ENCODE data around the gene EWSR1. TPM values are rescaled to one million over a fixed set of nuclear protein-coding genes. Genes with fewer than 3 reads are reported as not detected.
A peak's percentile ranks its signal among the peaks of the same experiment; 100 is the strongest.
"Not testable (repeated sequence)": the region's sequence is repeated elsewhere in the genome, so short reads cannot be mapped to it uniquely, and the experiment has no call there.

Gene EWSR1
- 100 to 1,000 TPM; 290 to 292 TPM for total RNA-seq
- polyA plus RNA-seq: 100 to 1,000 TPM; 141 to 215 (median 175) TPM
- total RNA-seq: 283 to 565 (median 342) reads per million in 6 experiments

DNA sequence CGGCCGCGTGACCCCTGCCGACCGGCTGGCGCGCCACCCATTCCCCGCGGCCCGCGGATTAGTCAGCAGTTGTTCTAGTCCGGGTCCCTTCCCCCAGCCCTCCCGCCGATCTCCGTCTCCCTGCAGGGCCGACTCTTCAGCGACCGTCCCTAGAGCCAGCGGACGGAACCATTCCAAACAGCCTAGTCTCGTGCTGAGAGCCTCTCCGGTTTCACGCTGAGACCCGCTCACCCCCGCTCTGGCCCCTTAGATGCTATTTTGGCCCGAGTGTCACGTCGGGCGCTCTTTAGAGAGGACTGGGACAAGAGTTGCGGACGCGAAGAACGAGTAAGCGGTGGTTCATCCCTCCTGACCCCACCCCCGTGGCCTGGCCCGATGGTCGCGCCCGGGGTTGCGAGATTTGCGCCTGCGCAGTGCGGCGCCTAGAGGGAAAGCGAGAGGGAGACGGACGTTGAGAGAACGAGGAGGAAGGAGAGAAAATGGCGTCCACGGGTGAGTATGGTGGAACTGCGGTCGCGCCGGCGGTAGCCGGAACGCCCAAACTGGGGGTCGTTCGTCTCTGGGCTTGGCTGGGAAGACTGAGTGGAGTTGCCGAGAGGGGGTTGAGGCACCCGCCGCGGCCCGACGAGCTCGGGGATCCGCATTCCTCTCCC lies at the start of gene EWSR1, which contains the start of gene RHBDD3:
Gene EWSR1, plus strand, starts transcription at position 411 of the 653 bp plus-strand sequence. Its CDS starts 69 bp downstream, at position 480.
Gene RHBDD3, minus strand, starts transcription at position 124 of the 653 bp plus-strand sequence. CDS start 2,355 bp downstream, outside the sequence.
- peak; percentile 85 to 100 (median 96) for DNase-seq
- peaks cover 36 to 62% (median 55%) of the 10 kb centered on the region in 4 donors for H3K4me1 Mint-ChIP-seq
- ATAC-seq: peak; percentile 85 to 91
- peak within 1 kb of the TSS; percentile 96 to 100 (median 98) for H3K27ac Mint-ChIP-seq
- H3K27me3 Mint-ChIP-seq: peaks cover 0 to 3% (median 0%) of the 10 kb centered on the region in 5 donors
- peaks cover 5 to 22% (median 7%) of the 10 kb centered on the region in 3 donors for H3K36me3 Mint-ChIP-seq
- POLR2A ChIA-PET: interaction anchor here (0.8 to 1.1 kb wide), 6 partner anchors 9 to 464 kb away, joined by 3 to 4 read pairs (median 3); no protein-coding TSS in a partner anchor
- peaks cover 0 to 3% (median 0%) of the 10 kb centered on the region in 9 donors for H3K9me3 Mint-ChIP-seq
- peak within 1 kb of the TSS; percentile 90 to 99 (median 96) for H3K4me3 Mint-ChIP-seq

DNA sequence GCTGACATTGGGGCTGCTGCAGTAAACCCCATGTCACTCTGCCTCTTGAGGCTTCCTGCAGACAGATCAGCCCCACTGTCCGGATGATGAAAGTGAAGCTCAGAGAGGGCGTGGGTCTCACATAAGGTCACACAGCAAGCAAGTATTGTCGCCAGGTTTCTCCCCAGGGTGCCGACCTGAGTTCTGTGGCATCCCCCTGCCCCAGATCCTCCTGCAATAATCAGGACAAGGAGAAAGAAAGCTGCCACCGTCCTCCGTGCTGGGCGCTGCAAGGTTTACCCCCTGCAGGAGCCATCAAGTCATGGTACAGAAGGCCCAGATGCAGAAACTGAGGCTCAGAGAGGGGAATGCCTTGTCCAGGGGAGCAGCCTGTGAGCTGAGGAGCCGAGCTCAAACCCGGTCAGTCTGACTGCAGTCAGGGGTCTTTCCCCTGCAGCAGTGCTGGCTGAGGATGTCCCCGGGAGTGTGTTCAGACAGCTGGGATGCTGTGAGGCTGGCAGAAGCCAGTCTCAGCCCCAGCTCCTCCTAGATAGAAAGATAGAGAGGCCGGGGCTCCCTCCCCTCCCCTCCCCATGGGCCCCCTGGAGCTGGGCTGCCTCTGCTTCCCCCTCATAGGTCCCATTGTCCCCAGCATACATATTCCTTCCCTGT lies 49.2 kb upstream of the EWSR1 start:
- H3K27ac Mint-ChIP-seq: no peak overlapping the region
- no peaks in the 10 kb centered on the region for H3K9me3 Mint-ChIP-seq
- H3K27me3 Mint-ChIP-seq: no peaks in the 10 kb centered on the region
- H3K4me1 Mint-ChIP-seq: peaks cover 0 to 2% (median 0%) of the 10 kb centered on the region in 4 donors
- DNase-seq: no peak
- H3K4me3 Mint-ChIP-seq: no peak overlapping the region
- ATAC-seq: no peak
- POLR2A ChIA-PET: no interaction called here
- no peaks in the 10 kb centered on the region for H3K36me3 Mint-ChIP-seq

DNA sequence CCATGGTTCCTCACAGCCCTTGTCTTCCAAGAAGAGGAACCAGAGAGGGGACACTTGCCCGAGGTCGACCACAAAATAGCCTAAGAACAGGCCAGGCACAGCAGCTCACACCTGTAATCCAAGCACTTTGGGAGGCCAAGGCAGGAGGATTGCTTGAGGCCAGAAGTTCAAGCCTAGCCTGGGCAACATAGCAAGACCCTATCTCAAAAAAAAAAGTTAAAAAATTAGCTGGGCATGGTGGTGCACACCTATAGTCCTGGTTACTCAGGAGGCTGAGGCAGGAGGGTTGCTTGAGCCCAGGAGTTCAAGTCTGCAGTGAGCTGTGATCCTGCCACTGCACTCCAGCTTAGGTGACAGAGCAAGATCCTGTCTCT lies 48.7 kb upstream of the EWSR1 start:
- H3K4me1 Mint-ChIP-seq, ATAC-seq, H3K9me3 Mint-ChIP-seq, H3K27me3 Mint-ChIP-seq, H3K27ac Mint-ChIP-seq, POLR2A ChIA-PET, H3K4me3 Mint-ChIP-seq, DNase-seq, H3K36me3 Mint-ChIP-seq: not testable (repeated sequence)

- no peaks in the 10 kb centered on the region for H3K9me3 Mint-ChIP-seq
- no peak overlapping the region for H3K4me3 Mint-ChIP-seq
- no peak for DNase-seq
- ATAC-seq: no peak
- no peaks in the 10 kb centered on the region for H3K36me3 Mint-ChIP-seq
- POLR2A ChIA-PET: no interaction called here
- H3K4me1 Mint-ChIP-seq: peaks cover 0 to 2% (median 0%) of the 10 kb centered on the region in 4 donors
- peak overlapping the region in 2 of 10 donors; percentile 34 to 83 for H3K27ac Mint-ChIP-seq
- H3K27me3 Mint-ChIP-seq: no peaks in the 10 kb centered on the region
Observed at GRCh38 chr22:29219881-29220670, 48.0 kb upstream of the EWSR1 start.

- peaks cover 0 to 2% (median 0%) of the 10 kb centered on the region in 4 donors for H3K4me1 Mint-ChIP-seq
- no peaks in the 10 kb centered on the region for H3K9me3 Mint-ChIP-seq
- DNase-seq (no peak), ATAC-seq (no peak)
- H3K36me3 Mint-ChIP-seq: no peaks in the 10 kb centered on the region
- H3K27ac Mint-ChIP-seq: no peak overlapping the region
- H3K27me3 Mint-ChIP-seq: no peaks in the 10 kb centered on the region
- POLR2A ChIA-PET: no interaction called here
- H3K4me3 Mint-ChIP-seq: no peak overlapping the region
Observed at GRCh38 chr22:29224121-29224858, 43.8 kb upstream of the EWSR1 start.

DNA sequence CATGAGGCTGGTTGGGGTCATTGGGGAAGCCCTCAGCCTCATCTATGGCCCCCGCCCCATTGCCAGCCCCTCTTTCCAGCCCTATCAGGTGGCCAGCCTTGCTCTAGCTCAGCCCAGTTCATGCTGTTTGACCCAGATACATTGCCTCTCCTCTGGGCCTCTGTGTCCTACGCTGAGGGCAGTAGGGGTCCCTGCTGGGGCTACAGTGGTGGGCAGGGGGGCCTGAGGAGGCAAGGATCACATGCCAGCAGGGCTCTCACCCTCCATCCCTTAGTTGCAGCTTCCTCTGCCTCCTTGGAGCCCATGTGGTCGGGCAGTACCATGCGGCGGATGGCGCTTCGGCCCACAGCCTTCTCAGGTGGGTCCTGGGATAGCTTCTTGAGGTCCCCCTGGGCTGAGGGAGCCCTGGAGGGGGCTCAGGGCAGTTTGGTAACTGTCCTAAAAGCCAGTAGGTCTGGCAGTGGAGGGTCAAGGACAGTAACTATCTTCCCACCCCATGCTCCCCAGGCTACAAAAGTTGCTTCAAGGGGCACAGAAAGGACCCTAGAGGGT lies 43.1 kb upstream of the EWSR1 start:
- no peaks in the 10 kb centered on the region for H3K36me3 Mint-ChIP-seq
- H3K4me1 Mint-ChIP-seq: peaks cover 0 to 2% (median 0%) of the 10 kb centered on the region in 4 donors
- POLR2A ChIA-PET: no interaction called here
- ATAC-seq (no peak), DNase-seq (no peak)
- H3K4me3 Mint-ChIP-seq: no peak overlapping the region
- no peak overlapping the region for H3K27ac Mint-ChIP-seq
- H3K27me3 Mint-ChIP-seq: no peaks in the 10 kb centered on the region
- H3K9me3 Mint-ChIP-seq: no peaks in the 10 kb centered on the region

DNA sequence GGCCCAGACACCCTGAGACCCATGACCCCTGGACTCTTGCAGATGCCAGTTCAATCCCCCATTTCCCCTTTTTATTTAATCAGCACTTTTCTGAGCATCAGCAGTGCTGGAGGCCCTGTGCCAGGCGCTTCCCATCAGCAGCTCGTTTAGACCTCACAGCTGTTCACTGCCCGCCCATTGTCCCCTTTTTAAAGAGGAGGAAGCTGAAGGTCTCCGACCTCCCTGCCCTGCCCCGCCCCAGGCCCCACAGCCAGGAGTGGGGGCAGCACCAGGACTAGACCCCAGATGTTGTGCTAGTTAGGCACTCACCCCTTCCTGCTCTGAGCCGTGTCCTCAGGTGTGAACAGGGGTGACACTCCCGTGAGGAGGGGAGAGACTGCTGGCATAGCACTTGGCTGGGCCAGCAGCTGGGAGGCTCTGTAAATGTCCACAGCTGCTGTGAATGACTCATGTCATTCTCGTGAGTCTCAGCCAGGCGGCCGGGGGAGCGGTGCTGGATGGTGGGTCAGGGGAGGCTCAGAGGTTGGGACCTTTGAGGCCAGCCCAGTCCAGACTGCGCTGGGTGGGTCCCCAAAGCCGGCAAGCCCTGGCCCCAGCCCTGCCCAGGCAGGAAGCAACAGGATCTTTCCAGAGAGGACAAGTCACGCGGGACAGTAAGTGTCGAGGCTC lies 42.5 kb upstream of the EWSR1 start:
- H3K4me3 Mint-ChIP-seq: no peak overlapping the region
- H3K27me3 Mint-ChIP-seq: no peaks in the 10 kb centered on the region
- ATAC-seq: no peak
- DNase-seq: no peak
- no peak overlapping the region for H3K27ac Mint-ChIP-seq
- no peaks in the 10 kb centered on the region for H3K4me1 Mint-ChIP-seq
- POLR2A ChIA-PET: no interaction called here
- no peaks in the 10 kb centered on the region for H3K9me3 Mint-ChIP-seq
- H3K36me3 Mint-ChIP-seq: no peaks in the 10 kb centered on the region

- Mint-ChIP-seq H3K9me3 (no peaks in the 10 kb centered on the region), H3K27me3 (no peaks in the 10 kb centered on the region), H3K27ac (peak overlapping the region in 1 of 10 donors; percentile 33), H3K4me1 (no peaks in the 10 kb centered on the region), H3K36me3 (no peaks in the 10 kb centered on the region), H3K4me3 (no peak overlapping the region)
- ATAC-seq (no peak), DNase-seq (no peak)
- POLR2A ChIA-PET: no interaction called here
Observed at GRCh38 chr22:29226351-29226981, 41.6 kb upstream of the EWSR1 start.

DNA sequence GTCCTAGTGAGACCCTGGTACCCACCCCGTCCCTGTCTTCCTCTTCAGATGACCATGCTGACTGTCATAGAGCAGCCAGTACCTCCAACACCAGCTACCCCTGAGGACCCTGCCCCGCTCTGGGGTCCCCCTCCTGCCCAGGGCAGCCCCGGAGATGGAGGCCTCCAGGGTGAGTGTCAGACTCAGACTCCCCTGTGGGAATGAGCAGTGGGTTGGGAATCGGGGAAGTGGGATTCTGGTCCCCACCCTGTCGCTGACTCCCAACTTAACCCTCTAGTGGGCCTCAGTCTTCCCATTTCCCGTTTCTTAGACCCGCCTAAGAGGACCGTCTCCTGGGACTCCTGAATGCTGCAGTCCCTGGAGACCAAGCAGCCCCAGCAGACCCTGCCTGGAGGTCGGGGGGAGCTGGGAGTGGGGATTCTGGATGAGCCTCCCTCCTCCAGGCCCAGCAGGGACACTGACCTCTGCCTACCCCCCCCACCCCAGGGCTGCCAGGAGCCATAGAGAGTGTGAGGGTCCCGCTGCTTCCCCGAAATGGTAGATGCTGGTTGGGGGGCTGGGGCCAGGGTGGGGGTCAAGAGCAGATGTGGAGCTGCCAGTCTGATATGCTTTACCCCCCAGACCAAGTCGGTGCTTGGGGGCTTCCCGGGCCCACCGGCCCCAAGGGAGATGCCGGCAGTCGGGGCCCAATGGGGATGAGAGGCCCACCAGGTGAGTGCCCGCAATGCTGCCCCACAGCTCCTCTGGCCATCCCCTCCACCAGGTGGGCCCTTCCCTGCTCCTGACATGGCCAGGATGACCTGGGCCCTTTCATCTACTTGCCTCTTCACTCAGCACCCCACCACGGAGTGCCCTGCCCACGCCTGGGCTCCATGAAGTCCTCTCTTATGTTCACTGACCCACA lies 36.8 kb upstream of the EWSR1 start:
- Mint-ChIP-seq H3K36me3 (peaks cover 0 to 5% (median 0%) of the 10 kb centered on the region in 3 donors), H3K4me1 (no peaks in the 10 kb centered on the region), H3K9me3 (peaks cover 0 to 10% (median 5%) of the 10 kb centered on the region in 9 donors), H3K27me3 (peaks cover 0 to 5% (median 0%) of the 10 kb centered on the region in 5 donors), H3K4me3 (no peak overlapping the region), H3K27ac (peak overlapping the region in 1 of 10 donors; percentile 21)
- ATAC-seq: no peak
- POLR2A ChIA-PET: no interaction called here
- DNase-seq: no peak

GRCh38 chr22:29231971-29232959 lies 35.8 kb upstream of the EWSR1 start:
- POLR2A ChIA-PET: no interaction called here
- Mint-ChIP-seq H3K9me3 (peaks cover 0 to 10% (median 5%) of the 10 kb centered on the region in 9 donors), H3K27me3 (peaks cover 0 to 5% (median 0%) of the 10 kb centered on the region in 5 donors), H3K36me3 (peaks cover 0 to 5% (median 0%) of the 10 kb centered on the region in 3 donors), H3K27ac (no peak overlapping the region), H3K4me1 (no peaks in the 10 kb centered on the region), H3K4me3 (no peak overlapping the region)
- no peak for DNase-seq
- ATAC-seq: no peak
